HG03159 (cell line): ENCODE measurements around the gene FGF4.
"Not testable (repeated sequence)": the region's sequence is repeated elsewhere in the genome, so short reads cannot be mapped to it uniquely, and the experiment has no call there.

Source experiments
- ATAC-seq: cut with Tn5 transposase; IDR thresholded peaks from one replicate; pipeline ENCODE4 v1.9.1; 2021; ENCODE audit warnings: mild to moderate bottlenecking, moderate library complexity; ENCODE audit not compliant: unreplicated experiment

Gene FGF4

DNA sequence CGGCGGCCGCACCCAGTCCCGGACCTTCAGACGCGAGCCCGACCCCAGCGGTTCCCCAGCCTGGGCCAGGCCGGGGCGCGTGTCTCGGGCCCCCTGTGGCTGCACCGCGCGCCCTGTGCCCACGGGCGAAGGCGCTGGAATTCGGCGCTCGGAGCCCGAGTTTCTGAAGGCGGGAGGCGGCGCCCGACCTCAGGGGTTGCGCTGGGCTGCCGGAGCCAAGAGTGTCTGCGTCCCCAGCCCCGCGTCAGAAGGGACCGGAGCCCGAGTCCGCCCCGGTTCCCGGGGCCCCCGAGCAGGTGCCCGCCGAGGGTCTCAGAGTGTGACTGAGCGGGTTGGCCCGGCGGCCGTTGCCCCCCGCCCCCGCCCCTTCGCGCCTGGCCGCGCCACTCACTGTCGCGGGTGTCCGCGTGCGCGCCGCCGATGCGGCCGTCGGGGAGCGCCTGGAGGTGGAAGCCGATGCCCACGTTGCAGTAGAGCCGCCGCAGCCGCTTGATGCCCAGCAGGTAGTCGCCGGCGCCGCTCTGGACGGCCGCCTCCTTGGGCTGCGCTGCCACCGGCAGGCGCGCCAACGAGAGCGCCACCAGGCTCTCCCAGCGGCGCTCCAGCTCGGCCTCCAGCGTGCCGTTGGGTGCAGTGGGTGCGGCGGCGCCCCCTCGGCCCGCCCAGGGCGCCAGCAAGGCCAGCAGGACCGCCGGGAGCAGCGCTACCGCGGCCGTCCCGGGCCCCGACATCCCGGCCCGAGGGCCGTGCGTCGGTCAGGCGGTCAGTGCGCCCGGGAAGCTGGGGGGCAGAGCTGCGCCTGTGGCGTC lies 583 bp downstream of the FGF4 start:
- ATAC-seq, result no peak

DNA sequence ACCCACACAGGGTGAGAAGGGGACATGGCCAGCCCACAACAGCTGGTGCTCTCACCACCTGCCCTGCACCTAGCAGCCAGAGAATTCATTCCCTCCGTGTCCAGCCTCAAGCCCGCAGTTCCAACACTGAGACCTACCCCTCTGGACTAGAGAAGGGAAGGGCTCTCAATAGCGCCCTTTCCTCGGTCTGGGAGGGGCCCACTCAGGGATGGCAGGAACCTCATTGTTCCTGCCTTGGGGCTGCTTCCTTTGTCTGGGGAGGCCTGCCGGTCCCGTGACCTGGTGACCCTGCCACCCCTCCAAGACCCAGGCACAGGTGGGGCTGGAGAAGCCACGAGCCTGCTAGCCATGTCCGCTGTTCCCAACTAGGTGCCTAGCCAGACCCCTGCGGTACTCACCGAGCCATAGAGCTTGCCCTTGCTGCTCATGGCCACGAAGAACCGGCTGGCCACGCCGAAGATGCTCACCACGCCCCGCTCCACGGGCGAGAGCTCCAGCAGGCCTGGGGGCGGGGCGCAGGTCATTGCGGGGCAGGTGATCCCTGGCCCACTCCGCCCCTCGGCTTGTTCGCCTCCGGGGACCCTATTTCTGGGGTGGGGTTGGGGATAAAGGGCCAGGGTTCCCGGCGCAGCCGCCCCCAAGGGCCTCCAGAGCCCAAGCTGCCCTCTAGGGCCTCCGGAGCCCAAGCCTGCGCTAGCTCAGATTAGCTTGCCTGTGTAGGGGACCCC lies 1.4 kb downstream of the FGF4 start:
- no peak for ATAC-seq

DNA sequence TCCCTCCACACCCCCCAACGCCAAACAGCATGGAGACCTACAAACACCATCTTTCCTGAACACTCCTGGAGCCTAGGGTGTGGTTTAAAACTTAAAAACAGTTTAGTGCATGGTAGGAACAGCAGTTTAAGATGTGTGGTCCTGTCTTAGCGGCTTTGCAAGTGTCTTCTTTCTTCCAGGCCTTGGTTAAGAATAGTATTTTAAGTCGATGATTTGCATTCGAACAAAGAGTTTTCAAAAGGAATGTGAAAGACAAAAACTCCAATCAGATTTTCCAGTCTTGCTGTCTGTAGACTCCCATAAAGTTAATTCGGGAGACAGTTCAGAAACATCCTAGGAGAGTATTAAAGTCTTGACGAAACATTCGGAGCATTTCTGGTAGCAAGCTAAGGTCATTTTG lies 3.7 kb downstream of the FGF4 start:
- no peak for ATAC-seq

DNA sequence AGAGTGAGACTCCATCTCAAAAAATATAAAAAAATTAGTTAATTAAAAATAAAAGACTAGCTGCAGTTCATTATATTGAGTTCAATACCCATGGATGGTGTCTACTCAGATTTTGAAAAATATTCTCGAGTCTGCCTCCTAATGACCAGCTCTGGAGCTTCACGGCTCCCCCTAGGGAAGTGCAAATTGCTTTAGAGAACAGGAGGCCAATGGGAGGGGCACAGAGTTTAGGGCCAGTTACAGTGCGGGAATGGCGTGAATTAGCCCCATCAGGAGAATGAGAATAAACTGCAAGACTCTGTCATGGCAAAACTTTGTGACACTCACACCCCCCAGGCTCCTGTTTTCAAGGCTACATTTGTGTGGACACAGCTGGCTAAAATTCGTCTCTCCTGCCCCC lies 4.6 kb downstream of the FGF4 start:
- no peak for ATAC-seq

DNA sequence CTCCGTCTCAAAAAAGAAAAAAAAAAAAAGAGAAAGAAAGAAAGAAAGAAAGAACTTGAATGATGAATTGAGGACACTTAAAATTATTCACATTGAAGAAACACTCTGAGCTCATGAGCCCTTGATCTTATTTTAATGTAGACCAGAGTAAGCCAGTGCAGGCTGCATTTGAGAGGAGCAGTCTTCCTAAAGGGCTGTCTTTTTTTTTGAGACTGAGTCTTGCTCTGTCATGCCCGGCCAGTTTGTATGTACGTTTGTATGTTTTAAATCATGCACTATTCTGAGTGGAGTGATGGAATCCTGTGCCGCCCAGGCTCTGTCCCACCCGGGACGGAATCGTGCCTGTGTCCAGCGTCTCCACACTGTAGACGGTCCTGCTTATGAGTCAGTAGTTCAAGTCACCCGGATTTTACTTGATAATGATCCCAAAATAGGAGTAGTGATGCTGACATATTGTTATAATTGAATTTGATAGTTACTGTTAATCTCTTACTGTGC lies 9.6 kb downstream of the FGF4 start:
- no peak for ATAC-seq

DNA sequence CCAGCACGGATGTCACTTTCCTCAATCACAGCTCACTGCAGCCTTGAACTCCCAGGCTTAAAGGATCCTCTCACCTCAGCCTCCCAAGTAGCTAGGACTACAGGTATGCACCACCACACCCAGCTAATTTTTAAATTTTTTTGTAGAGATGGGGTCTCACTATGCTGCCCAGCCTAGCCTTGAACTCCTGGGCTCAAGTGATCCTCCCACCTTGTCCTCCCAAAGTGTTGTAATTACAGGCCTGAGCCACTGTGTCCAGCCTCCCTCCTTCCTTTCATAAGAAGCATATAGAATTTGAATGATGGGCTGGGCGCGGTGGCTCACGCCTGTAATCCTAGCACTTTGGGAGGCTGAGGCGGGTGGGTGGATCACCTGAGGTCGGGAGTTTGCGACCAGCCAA lies 10.2 kb downstream of the FGF4 start:
- not testable (repeated sequence) for ATAC-seq

DNA sequence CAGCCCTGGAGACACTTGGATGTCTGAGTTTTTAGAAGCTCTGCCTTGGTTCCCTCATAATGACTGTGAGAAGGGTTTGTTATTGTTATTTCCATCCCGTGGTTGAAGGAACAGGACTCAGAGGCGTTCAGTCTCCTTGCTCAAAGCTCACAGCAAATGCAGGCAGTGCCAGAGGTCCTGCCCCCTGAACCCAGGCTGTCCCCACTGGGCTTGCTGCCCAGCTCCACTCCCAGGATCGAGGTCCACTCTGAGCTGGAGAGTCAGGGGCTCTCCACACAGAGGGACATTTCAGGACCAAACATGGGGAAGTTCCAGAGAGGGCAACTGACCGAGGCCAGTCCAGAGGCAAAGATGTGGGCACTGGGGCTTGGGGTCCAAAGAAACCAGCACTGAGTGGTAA lies 14.8 kb downstream of the FGF4 start:
- ATAC-seq, result no peak

DNA sequence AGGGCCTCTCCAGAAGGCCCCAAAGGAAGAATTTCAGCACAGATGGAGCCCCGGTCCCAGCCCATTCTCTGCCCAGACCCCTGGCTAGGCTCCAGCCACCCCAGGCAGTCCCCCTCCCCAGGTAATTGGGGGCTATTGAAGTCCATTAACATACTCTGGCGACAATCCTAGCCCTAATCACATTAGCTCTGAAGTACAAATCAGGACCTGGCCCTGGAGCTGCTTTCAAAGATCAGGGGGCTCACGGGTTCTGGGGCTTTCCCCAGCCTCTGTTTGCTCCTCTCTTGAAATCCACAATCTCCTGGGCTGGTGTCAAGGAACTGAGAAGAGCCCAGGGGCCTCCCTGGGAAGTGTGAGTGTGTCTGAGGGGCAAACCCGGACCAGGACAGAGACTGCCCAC lies 22.3 kb downstream of the FGF4 start:
- ATAC-seq, result no peak

DNA sequence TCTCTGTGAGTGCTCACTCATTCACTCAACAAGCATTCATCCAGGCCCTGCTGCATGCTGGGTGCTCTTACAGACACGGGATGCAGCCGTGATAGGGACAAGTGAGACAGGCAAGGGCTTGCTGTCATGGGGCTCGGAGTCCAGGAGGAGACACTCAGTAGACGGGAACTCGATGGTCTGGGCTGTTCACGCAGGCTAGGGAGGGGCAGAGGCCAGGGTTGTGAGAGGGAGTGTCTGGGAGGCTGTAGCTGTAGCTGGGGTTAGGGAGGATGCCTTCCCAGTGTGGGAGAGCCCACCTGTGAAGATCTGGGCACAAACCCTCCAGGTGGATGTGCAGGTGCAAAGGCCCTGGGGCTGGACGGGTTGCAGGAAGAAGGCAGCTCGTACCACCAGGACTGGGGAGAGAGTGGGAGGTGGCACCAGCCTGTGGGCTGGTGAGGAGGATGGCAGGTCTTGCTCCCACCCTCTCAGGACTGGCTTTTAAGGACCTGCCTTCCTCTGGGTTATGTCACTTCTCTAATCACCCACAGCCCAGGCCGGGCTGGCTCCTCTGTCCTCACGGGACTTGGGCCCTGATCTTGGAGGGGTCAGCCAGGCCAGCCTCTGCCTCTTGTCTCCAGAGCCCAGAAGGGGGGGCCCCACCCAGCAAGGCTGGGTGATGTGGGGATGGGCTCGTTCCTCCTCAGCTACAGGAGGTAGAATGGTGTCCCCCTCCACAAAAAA lies 24.1 kb downstream of the FGF4 start:
- ATAC-seq, result no peak

DNA sequence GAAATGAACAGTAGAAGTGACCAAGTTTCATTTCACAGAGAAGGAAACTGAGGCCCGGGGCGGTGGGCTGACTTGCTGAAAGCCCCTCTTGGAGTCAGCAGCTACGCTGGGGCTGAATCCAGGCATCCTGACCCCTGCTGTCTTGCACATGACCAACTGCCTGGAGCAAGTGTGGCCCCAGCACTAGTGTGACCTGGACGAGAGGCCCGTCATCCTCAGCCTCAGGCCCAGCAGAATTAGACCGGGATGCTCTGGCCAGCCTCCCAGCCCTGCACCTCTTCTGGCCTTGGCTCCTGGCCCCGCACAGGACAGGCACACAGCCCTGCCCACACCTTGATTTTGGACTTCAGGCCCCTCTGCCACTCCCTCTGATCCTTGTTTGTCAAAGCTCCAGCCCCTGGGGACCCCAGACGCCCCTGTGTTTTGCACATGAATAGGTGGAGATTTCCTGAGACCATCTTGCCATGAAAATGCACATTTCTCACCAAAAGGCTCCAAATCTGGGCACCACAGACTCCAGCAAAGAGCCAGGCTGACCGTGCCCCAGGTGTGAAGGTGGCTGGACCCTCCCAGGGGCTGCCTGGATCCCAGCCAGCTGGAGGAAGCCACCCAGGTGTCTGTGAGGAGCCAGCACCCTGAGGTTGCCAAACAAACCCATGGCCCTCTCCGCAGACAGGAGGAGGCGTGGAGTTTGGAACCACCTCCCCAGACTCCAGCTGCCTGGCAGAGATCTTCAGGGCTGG lies 24.9 kb downstream of the FGF4 start:
- ATAC-seq, result no peak

DNA sequence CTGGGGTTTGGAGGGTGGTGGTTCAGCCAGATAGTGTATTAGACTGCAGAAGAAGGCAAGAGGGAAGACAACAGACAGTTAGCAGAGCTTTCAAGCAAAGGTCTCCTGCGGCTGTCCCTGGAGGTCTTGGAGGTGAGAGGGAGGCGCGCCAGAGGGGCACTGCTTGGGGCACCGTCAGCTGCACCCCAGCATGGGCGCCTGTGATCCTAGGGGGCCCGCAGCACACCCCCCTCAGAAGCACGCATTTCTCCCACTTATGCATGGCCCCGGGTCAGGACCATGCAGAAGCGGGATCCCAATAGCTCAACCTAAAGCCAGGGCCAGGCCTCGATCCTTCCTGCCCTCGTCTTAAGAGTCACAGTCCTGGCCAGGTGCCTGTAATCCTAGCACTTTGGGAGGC lies 26.5 kb downstream of the FGF4 start:
- no peak for ATAC-seq

DNA sequence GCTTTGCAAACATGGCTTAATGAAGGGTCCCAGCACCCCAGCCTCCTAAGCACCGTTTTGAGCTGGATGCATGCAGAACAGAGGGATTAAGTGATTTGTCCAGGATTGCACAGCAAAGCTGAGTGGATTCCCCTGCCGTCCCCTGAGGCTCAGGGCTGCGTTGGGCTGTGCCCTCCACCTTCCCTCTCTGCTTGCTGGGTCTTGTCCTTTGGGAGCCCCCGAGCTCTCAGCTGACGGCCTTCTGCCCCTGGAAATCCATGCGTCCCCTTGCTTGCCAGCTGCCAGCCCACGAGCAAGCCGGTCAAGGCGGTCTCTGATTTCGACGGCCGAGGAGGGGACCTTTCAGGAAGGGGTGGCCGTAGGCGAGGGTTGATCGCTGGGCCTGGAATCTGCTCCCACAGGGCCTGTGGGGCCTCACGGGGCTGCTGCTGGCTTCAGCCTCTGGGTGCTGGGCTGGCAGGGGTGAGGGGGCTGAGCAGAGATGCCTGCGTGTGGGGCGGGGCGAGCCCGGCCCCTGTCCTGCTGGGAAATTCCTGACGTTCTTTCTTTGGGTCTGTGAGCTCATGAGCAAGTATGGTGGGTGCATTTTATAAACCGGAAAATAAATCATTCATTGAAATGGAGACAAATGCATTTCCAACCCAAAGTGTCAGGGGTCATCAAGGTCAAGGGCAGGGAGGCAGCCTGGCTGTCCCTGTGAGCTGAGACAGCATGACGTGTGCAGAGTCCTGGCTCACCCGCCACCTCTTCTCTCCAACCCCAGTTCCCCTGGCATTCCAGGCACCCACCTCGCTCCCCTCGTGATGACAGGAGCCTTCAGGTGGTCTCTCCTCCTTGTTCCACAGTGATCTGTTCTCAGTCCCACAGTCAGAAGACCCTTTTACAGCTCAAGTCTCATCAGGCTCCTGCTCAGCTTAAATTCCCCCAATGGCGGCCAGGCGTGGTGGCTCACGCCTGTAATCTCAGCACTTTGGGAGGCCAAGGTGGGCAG lies 28.1 kb downstream of the FGF4 start:
- ATAC-seq, result no peak

DNA sequence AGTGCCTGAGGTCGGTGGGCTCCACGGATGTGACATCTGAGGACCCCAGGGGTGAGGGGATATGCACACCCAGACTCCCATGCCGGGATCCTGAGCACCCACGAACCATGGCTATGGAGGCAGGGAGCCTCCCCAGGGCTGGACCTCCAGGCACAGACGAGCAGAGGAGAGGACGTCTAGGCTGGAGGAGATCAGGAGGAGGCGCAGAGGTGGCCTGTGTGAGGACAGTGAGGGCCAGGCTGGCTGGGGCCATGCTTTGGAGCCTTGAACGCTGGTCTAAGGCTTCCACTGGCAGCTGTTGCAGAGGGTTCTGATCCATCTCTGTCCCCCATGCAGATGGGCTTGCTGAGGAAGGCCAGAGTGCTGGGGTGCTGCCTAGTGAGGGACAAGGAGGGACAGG lies 29.0 kb downstream of the FGF4 start:
- ATAC-seq, result no peak

DNA sequence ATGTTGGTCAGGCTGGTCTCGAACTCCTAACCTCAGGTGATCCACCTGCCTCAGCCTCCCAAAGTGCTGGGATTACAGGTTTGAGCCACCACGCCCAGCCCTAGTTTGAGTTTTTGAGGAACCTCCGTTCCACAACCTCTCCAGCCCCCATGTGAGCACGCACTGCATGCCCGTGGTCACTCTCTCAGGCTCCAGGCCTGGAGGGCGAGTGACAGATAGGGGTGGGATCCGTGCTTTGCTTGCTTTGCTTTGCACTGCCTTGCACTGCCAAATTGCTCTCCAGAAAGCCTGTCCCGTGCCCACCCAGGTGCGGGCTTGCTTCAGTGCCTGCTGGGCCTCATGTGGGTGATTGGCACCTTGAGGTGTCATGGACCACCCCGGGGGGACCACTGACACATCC lies 29.9 kb downstream of the FGF4 start:
- no peak for ATAC-seq

DNA sequence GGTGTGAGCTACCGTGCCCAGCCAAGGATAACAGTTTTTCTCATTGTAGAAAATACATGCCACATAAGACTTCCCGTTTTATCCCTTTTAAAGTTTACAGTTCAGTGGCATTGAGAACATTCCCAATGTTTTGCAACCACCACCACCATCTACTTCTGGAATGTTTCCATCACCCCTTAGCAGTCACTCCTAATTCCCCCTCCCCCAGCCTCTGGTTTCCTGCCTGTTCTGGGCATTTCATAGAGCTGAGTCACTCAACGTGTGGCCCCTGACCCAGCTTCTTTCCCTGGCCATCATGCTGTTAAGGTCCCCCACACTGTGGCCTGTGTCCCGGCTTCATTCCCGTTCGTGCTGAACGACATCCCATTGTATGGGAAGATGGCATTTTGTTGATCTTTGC lies 30.7 kb downstream of the FGF4 start:
- no peak for ATAC-seq

DNA sequence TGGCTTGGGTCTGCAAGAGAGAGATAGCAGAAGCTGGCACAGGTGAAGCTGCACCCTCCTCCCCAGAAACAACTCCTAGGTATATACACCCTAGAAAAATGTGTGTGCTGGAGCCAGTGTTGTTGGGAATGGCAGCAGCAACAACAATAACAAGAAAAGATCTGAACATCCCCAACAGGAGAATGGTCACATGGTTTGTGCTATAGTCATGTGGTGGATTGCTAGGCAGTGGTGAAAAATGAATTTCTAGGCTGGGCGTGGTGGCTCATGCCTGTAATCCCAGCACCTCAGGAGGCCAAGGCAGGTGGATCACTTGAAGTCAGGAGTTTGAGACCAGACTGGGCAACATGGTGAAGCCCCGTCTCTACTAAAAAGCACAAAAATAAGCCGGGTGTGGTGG lies 40.3 kb downstream of the FGF4 start:
- no peak for ATAC-seq

DNA sequence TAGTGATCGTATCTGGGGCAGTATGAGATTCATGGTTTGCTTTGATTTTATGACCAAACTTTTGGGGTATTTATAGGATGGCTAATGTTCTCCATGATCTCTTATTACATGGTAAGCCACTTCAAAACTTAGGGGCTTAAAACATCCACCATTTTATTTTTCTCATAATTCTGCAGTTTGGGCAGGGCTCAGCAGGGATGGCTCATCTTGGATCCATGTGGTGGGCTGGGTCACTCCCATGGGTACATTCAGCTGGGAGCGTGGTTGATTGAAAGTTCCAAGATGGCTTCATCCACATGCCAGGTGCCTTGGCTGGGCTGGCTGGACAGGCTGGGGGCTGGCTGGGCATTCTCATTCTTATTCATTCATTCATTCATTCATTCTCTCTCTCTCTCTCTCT lies 40.8 kb downstream of the FGF4 start:
- ATAC-seq, result no peak

DNA sequence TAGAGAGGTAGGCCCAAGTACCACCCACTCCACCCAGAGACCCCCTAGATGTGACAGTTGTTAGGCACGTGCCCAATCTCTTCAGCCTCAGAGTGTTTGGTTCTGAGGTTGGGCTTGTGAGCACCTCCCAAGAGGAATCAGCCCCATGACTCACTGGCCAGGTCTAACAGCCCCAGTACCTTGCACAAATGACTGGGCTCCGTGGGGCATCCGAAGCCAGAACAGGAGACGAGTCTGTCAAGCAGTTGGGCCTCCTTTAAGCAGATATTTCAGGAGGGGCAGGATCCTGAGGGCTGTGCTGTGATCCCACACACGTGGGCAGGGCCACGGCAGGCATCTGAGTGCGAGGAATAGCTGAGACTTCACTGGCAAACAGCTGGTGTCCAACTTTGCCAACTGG lies 42.2 kb downstream of the FGF4 start:
- no peak for ATAC-seq

DNA sequence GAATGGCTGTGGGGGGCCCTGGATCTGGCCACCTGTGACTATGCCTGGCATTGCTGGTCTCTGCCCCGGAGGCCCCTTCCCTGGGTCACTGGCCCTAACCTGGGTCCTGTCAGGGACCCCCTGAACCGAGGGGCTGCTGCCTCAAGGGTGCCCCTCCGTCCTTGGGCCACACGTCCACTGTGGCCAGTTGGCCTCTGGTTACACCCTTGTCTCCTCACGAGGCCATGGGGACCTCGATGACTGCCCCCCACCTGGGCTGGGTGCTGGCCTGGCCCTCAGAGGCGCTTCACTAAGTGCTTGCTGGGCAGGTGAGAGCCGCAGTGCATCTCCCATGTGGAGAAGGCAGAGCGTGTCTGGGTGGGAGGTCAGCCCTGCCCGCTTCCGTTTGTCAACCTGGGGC lies 44.0 kb downstream of the FGF4 start:
- no peak for ATAC-seq

DNA sequence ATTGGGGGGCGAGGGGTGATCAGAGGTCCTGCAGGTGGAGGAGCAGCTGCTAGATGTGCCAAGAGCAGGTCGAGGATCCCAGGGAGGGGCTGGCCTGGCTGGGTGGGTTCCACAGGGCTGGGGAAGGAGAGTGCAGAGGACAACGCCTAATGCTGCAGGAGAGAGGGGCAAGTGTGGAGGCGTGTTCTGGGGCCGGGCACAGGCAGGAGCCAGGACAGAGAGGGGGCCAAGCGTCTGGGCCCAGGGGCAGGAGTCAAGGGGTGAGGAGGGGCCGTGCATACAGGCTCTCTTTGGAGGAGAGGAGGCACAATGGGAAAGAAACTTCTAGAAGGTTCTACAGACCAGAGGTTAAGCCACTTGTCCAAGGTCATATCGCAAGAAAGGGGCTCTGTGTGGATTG lies 44.6 kb downstream of the FGF4 start:
- no peak for ATAC-seq
